ENCODE results near the gene ARHGAP10.

Gene ARHGAP10

DNA sequence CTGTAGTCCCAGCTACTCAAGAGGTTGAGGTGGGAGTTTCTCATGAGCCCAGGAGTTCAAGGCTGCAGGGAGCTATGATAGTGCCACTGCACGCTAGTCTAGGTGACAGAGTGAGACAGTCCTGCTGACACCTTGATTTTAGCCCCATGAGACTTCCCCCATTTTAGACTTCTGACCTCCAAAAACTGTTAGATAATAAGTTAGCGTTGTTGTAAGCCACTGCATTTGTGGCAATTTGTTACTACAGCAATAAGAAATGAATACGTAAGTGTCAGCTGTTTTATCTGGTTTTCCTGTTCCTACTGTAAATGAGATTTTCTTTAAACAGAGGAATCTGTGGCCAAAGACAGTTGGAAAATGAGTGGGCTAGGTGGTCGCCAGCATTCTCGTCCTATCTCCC is 83.9 kb downstream of the ARHGAP10 start:
- H3K9ac ChIP-seq (ENCODE audit: low read depth, low read length), result no peak overlapping the region
- no peaks in the 10 kb centered on the region for H3K36me3 ChIP-seq (ENCODE audit: control insufficient read depth, insufficient read depth, low read length)
- H3K4me1 ChIP-seq (ENCODE audit: control insufficient read depth, insufficient read depth, low read length), result 0 out of 2 replicates have a peak, but pooled peaks cover 7% of the 10 kb centered on the region
- H3K27me3 ChIP-seq (ENCODE audit: control insufficient read depth, insufficient read depth, low read length), result no peaks in the 10 kb centered on the region
- H3K27ac ChIP-seq (ENCODE audit: low read depth, low read length), result no peak overlapping the region
- H3K9me3 ChIP-seq (ENCODE audit: control insufficient read depth, insufficient read depth, low read length), result no peaks in the 10 kb centered on the region
- no peak overlapping the region for H3K4me3 ChIP-seq (ENCODE audit: low read depth, low read length)

DNA sequence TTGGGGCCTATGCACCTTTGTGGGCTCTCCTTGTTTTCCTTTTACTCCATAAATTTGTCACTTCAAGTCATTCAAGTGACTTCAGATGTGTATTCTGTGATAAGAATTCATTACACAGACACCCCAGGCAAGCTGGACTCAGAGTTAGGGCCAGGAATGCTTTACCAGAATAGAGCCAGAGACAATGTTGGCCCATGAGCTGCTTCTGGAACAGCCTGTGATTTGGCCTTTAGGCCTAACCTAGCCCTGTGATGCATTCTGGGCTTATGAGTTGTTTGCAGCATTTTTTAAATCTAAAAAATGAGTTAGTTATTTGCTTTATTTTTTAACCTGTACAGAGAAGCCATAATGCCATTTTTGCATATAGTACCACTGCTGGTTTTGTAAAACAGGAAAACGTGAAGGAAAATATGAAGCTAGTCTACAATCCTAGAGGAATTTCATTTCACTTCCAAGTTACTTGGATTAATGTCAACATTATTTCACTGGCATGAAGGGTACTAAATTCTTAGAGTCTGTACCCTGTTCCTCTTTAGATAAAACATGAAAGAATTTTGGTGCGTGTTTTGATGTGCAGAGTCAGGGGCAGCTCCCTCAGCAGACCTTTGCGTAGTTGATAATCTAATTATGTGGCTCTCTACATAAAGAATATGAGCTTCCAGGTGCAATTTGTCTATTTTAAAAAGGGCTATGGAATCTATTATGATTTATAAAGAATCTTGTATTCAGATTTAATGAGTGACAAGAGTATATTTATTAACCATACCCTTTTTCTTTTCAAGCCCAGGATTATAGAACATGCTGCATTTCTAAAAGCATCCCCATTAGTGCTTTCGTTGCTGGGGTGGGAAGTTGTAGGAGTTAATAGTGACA is 84.7 kb downstream of the ARHGAP10 start:
- Histone ChIP-seq H3K27me3 (ENCODE audit: control insufficient read depth, insufficient read depth, low read length) (no peaks in the 10 kb centered on the region), H3K9ac (ENCODE audit: low read depth, low read length) (no peak overlapping the region), H3K27ac (ENCODE audit: low read depth, low read length) (no peak overlapping the region), H3K36me3 (ENCODE audit: control insufficient read depth, insufficient read depth, low read length) (no peaks in the 10 kb centered on the region), H3K4me1 (ENCODE audit: control insufficient read depth, insufficient read depth, low read length) (0 out of 2 replicates have a peak, but pooled peaks cover 7% of the 10 kb centered on the region), H3K4me3 (ENCODE audit: low read depth, low read length) (no peak overlapping the region), H3K9me3 (ENCODE audit: control insufficient read depth, insufficient read depth, low read length) (no peaks in the 10 kb centered on the region)

DNA sequence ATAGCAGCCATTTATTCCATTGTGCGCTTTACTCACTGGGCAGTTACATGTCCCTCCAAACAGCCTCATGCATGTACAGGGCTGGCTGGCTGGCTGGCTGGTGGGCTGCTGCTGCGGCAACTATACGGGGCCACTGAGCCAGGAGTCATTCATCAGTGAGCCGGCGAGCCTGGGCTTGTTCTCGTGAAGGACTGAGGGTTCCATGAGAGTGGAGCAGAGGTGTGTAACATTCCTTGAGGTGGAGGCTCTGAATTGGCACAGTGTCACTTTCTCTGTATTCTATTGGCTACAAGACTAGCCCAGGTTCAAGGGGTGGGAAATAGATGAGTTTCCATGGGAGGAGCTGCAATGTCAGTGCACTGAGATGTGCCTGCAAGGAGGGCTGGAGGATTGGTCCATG is 89.1 kb downstream of the ARHGAP10 start:
- Histone ChIP-seq H3K9me3 (ENCODE audit: control insufficient read depth, insufficient read depth, low read length) (no peaks in the 10 kb centered on the region), H3K27ac (ENCODE audit: low read depth, low read length) (no peak overlapping the region), H3K4me1 (ENCODE audit: control insufficient read depth, insufficient read depth, low read length) (no peaks in the 10 kb centered on the region), H3K9ac (ENCODE audit: low read depth, low read length) (no peak overlapping the region), H3K36me3 (ENCODE audit: control insufficient read depth, insufficient read depth, low read length) (no peaks in the 10 kb centered on the region), H3K27me3 (ENCODE audit: control insufficient read depth, insufficient read depth, low read length) (no peaks in the 10 kb centered on the region), H3K4me3 (ENCODE audit: low read depth, low read length) (no peak overlapping the region)

DNA sequence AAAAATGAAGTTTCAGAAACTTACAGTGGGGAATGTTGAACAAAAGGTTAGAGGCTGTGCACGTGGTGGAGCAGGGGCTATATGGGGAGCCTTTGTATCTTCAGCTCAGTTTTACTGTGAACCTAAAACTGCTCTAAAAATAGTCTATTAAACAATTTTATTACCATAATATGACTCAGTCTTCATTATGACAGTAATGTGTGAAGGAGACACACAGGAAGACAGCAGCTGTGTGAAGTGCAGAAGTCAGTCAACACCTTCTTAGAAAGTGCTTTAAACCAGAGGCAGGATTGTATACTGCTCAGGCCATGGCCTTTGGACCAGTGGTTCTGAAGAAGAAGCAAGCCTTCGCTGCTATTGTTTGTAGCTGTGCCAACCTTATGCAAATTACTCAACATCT is 89.7 kb downstream of the ARHGAP10 start:
- H3K36me3 ChIP-seq (ENCODE audit: control insufficient read depth, insufficient read depth, low read length), result no peaks in the 10 kb centered on the region
- no peak overlapping the region for H3K27ac ChIP-seq (ENCODE audit: low read depth, low read length)
- no peak overlapping the region for H3K4me3 ChIP-seq (ENCODE audit: low read depth, low read length)
- H3K4me1 ChIP-seq (ENCODE audit: control insufficient read depth, insufficient read depth, low read length), result no peaks in the 10 kb centered on the region
- H3K9ac ChIP-seq (ENCODE audit: low read depth, low read length), result no peak overlapping the region
- no peaks in the 10 kb centered on the region for H3K27me3 ChIP-seq (ENCODE audit: control insufficient read depth, insufficient read depth, low read length)
- no peaks in the 10 kb centered on the region for H3K9me3 ChIP-seq (ENCODE audit: control insufficient read depth, insufficient read depth, low read length)

DNA sequence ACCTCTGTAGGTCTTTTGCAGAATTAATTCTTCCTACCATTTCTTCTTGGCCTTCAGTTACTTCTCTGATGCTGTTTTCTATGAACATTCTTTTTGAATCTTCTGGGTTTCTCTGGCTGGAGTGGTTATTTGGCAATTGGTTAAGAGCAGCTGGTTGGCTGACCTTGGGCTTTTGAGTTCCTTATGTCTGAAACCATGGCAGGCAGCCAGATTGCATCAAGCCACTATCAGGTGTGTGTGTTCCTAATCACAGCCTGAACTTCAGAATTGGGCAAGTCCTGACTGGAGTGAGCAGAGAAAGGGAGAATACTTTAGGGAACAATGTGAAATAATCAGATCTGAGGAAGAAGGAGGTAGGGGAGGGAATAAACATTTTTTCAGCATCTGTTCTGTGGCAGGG is 90.2 kb downstream of the ARHGAP10 start:
- Histone ChIP-seq H3K9ac (ENCODE audit: low read depth, low read length) (no peak overlapping the region), H3K4me1 (ENCODE audit: control insufficient read depth, insufficient read depth, low read length) (no peaks in the 10 kb centered on the region), H3K36me3 (ENCODE audit: control insufficient read depth, insufficient read depth, low read length) (no peaks in the 10 kb centered on the region), H3K4me3 (ENCODE audit: low read depth, low read length) (no peak overlapping the region), H3K27ac (ENCODE audit: low read depth, low read length) (no peak overlapping the region), H3K27me3 (ENCODE audit: control insufficient read depth, insufficient read depth, low read length) (no peaks in the 10 kb centered on the region), H3K9me3 (ENCODE audit: control insufficient read depth, insufficient read depth, low read length) (no peaks in the 10 kb centered on the region)

DNA sequence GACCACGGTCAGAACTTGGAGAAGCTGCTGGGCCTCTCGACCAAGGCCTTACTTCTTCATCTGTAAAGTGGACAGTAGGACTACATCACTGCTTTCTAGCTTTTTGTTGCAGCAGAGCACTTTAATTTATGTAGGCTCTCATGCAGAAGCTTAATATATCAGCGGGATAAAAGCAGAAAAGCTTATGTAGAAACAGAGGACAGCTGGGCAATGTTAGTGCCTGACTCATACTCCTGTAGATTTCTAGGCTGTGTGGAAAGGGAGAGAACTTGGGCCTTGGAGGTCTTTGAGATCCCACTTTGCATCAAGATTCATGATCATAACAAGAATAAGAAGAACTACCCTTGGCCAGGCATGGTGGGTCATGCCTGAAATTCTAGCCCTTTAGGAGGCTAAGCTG is 91.2 kb downstream of the ARHGAP10 start:
- no peak overlapping the region for H3K4me3 ChIP-seq (ENCODE audit: low read depth, low read length)
- no peaks in the 10 kb centered on the region for H3K9me3 ChIP-seq (ENCODE audit: control insufficient read depth, insufficient read depth, low read length)
- no peaks in the 10 kb centered on the region for H3K36me3 ChIP-seq (ENCODE audit: control insufficient read depth, insufficient read depth, low read length)
- H3K27me3 ChIP-seq (ENCODE audit: control insufficient read depth, insufficient read depth, low read length), result no peaks in the 10 kb centered on the region
- H3K27ac ChIP-seq (ENCODE audit: low read depth, low read length), result no peak overlapping the region
- no peaks in the 10 kb centered on the region for H3K4me1 ChIP-seq (ENCODE audit: control insufficient read depth, insufficient read depth, low read length)
- no peak overlapping the region for H3K9ac ChIP-seq (ENCODE audit: low read depth, low read length)

DNA sequence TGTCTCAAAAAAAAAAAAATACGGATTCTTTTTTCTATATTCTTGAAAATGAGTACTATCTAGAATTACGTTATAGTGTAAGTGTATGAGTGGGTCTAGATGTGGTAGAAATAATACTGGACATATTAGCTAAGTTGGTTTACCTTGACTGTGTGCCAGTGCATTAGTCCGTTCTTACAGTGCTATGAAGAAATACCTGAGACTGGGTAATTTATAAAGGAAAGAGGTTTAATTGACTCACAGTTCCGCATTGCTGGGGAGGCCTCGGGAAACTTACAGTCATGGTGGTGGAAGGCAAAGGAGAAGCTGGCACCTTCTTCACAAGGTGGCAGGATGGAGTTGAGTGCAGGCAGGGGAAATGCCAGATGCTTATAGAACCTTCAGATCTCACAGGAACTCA is 92.4 kb downstream of the ARHGAP10 start:
- H3K4me3 ChIP-seq (ENCODE audit: low read depth, low read length), result no peak overlapping the region
- H3K9me3 ChIP-seq (ENCODE audit: control insufficient read depth, insufficient read depth, low read length), result no peaks in the 10 kb centered on the region
- H3K9ac ChIP-seq (ENCODE audit: low read depth, low read length), result no peak overlapping the region
- H3K27ac ChIP-seq (ENCODE audit: low read depth, low read length), result no peak overlapping the region
- H3K4me1 ChIP-seq (ENCODE audit: control insufficient read depth, insufficient read depth, low read length), result no peaks in the 10 kb centered on the region
- H3K36me3 ChIP-seq (ENCODE audit: control insufficient read depth, insufficient read depth, low read length), result no peaks in the 10 kb centered on the region
- no peaks in the 10 kb centered on the region for H3K27me3 ChIP-seq (ENCODE audit: control insufficient read depth, insufficient read depth, low read length)

DNA sequence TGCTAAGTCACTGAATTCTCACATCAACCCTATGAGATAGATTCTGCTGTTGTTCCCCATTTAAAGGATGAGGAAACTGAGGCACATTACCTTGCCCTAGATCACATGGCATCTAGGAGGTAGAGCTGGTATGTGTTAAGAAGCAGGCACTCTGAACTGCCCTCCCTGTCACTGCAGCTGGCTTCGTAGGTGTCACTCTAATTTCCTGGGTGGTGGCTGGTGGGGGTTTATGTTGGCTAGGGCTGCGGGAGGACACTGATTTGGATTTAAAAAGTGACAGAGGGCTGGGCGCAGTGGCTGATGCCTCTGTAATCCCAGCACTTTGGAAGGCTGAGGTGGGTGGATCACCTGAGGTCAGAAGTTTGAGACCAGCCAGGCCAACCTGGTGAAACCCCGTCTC is 93.0 kb downstream of the ARHGAP10 start:
- no peak overlapping the region for H3K4me3 ChIP-seq (ENCODE audit: low read depth, low read length)
- H3K9ac ChIP-seq (ENCODE audit: low read depth, low read length), result no peak overlapping the region
- no peaks in the 10 kb centered on the region for H3K27me3 ChIP-seq (ENCODE audit: control insufficient read depth, insufficient read depth, low read length)
- H3K36me3 ChIP-seq (ENCODE audit: control insufficient read depth, insufficient read depth, low read length), result no peaks in the 10 kb centered on the region
- no peaks in the 10 kb centered on the region for H3K9me3 ChIP-seq (ENCODE audit: control insufficient read depth, insufficient read depth, low read length)
- H3K4me1 ChIP-seq (ENCODE audit: control insufficient read depth, insufficient read depth, low read length), result peaks cover 3% of the 10 kb centered on the region; the same call in 1 of the 2 replicates
- no peak overlapping the region for H3K27ac ChIP-seq (ENCODE audit: low read depth, low read length)

DNA sequence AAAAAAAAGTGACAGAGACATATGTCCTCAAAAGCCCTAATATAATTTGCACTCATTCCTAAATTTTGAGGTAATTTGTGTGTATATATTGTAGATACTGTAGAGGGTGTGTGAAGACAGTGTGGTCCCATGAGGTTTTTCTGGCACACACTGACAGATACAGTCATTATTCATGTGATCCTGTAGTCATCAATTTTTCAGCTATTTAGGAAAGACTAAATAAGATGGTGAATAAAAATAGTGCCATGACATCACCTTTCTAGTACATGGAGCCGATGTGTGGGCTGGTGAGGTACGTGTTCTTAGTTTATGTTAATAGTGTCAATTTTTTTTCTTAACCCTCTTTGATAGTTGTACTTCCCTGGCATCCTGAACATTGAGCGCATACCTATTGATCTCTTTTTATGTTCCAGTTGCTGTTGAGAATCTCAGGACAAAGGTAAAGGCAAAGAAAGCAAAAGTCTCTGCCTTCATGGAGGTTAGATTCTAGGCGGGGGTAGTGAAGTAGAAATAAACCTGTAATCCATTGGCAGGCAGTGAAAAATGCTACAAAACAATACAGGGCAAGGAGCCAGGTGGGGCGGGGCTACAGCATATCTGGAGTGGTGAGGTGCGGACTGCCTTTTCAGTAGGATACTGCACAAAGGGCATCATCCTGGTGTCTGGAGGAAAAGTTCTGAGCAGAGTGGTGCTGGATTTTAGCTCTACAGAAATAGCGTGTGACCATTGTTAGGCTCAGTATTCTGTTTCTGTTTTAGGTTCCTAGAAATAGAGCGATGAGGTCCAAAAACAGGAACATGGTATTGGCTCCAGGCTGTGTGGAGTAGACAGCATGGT is 93.8 kb downstream of the ARHGAP10 start:
- Histone ChIP-seq H3K27ac (ENCODE audit: low read depth, low read length) (no peak overlapping the region), H3K4me1 (ENCODE audit: control insufficient read depth, insufficient read depth, low read length) (peaks cover 4% of the 10 kb centered on the region), H3K27me3 (ENCODE audit: control insufficient read depth, insufficient read depth, low read length) (no peaks in the 10 kb centered on the region), H3K9me3 (ENCODE audit: control insufficient read depth, insufficient read depth, low read length) (no peaks in the 10 kb centered on the region), H3K4me3 (ENCODE audit: low read depth, low read length) (no peak overlapping the region), H3K36me3 (ENCODE audit: control insufficient read depth, insufficient read depth, low read length) (no peaks in the 10 kb centered on the region), H3K9ac (ENCODE audit: low read depth, low read length) (no peak overlapping the region)

DNA sequence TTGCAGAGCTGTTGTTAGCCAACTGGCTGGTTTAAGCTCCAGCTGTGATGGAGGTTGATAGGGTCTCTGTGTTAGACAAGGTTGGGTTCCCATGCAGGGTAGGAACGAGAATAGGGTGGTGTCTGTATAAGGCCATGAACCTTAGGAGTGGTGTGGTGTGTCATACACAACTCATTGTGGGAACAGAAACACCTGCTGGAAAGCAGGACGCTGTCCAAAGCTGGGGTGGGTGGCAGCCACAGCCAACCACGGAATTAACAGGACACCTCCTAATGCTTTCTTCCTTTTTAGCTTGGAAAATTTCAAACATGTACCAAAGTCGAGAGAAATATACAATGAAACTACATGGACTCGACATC is 94.4 kb downstream of the ARHGAP10 start:
- no peaks in the 10 kb centered on the region for H3K9me3 ChIP-seq (ENCODE audit: control insufficient read depth, insufficient read depth, low read length)
- H3K36me3 ChIP-seq (ENCODE audit: control insufficient read depth, insufficient read depth, low read length), result no peaks in the 10 kb centered on the region
- H3K9ac ChIP-seq (ENCODE audit: low read depth, low read length), result no peak overlapping the region
- H3K4me3 ChIP-seq (ENCODE audit: low read depth, low read length), result no peak overlapping the region
- H3K4me1 ChIP-seq (ENCODE audit: control insufficient read depth, insufficient read depth, low read length), result peaks cover 7% of the 10 kb centered on the region
- H3K27ac ChIP-seq (ENCODE audit: low read depth, low read length), result no peak overlapping the region
- H3K27me3 ChIP-seq (ENCODE audit: control insufficient read depth, insufficient read depth, low read length), result no peaks in the 10 kb centered on the region

DNA sequence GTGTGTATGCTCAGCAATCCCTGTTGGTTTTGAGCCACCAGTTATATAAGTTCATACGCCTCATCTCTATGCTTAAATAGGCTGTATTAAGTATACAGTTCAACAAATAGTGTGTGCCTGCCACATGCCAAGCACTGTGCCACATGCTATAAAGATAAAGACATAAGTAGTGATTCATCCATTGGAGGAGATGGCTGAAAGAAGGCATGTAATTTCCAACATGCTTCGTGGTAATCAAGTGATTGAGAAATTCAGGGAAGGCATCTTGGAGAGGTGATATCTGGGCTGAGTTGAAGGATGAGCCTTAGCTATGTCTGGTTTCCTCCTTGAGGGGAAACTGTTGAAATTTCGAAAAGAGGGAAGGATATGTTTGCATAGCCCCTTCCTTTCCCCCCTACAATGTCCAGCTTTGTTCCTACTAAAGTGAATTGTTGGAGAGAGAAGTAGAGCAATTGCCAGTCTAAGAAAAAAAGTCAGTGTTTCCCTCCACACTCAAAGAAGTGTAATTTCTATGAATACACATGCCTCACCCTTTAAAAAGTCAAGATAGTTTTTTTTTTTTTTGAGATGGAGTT is 96.5 kb downstream of the ARHGAP10 start:
- no peak overlapping the region for H3K27ac ChIP-seq (ENCODE audit: low read depth, low read length)
- no peak overlapping the region for H3K9ac ChIP-seq (ENCODE audit: low read depth, low read length)
- H3K4me3 ChIP-seq (ENCODE audit: low read depth, low read length), result no peak overlapping the region
- H3K36me3 ChIP-seq (ENCODE audit: control insufficient read depth, insufficient read depth, low read length), result no peaks in the 10 kb centered on the region
- no peaks in the 10 kb centered on the region for H3K9me3 ChIP-seq (ENCODE audit: control insufficient read depth, insufficient read depth, low read length)
- H3K27me3 ChIP-seq (ENCODE audit: control insufficient read depth, insufficient read depth, low read length), result no peaks in the 10 kb centered on the region
- H3K4me1 ChIP-seq (ENCODE audit: control insufficient read depth, insufficient read depth, low read length), result peaks cover 13% of the 10 kb centered on the region
